ENCODE measurements around the gene RPL27A.

The RPL27A gene

DNA sequence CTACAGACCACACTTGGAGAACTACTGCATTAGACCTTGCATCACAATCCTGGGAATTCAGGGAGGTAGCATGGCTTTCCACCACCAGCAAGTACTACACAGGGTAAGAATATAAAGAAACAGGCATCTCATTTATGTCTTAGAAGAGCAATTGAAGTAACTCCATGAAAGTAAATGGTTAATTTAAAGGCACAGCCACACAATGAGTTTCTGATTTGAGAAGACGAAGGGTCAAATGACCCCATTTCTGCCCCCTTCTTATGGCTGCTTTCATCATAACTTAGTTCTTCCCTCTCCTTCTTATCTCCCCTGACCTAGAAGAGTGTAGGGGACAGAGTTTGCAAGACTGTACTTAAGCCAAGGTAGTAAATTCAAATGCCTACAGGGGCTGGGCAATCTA, 6.1 kb upstream of the RPL27A start:
- DNase-seq = no peak

DNA sequence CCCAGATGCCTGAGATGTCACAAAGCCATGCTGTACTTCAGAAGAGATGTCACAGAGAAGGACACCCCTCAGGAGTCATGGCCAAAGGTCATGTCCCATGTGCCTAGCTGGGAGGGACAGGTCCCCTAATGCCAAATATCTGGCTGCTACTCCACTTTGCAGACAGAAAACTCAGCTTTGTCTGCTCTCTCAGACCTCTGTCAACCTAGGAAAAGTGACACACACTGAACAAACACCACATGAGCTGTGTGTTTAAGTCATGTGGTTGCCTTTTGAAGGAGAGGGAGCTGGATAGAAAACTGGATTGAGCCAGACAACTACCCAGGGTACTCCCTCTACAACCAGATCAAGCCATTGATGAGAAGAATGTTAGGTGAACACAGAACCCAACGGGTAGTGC, 3.6 kb upstream of the RPL27A start:
- DNase-seq = no peak

DNA sequence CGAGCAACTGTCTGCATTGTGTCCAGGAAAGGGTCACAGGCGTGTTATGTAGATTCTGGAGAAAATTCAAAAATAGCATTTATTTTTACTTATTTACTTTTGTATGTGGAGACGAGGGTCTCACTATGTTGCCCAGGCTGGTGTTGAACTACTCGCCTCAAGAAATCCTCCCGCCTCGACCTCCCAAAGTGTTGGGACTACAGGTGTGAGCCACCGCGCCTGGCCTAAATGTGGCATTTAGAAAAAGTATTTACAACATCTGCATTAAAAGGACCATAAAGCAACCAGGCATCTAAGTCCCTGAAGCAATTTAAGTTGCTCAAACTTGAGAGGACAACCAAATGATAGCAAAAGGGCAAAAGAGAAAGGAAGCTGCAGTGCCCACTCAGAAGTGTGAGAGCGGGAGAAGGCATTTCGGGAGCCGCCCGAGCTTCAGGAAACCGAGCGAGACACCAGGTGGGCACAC, 722 bp upstream of the RPL27A start:
- no peak for DNase-seq

DNA sequence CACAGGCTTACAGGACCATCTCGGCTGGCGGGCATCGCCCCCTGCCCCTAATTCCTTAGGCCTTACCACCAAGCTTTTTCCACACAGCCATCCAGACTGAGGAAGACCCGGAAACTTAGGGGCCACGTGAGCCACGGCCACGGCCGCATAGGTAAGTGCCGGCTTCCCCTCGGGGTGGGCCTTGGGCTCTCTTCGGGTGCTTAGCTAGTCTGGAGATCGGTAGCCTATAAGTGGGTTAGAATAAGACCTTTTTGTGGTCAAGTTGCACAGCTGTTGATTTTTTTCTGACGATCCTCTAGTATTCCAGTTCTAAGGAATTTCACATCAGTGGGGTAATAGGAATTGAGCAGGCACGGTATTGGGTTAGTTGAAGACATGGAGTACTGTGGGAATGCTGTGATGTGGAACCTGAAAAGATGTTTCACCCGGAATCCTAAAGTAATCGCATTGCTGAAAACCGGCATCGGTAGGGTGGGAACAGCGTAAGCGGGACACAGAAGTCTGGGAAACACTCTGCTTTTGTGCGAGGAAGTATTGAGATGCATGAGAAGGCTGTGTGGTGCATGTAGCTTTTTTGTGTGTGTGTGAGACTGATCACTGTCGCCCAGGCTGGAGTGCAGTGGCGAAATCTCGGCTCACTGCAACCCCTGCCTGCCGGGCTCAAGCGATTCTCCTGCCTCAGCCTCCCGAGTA, 669 bp downstream of the RPL27A start:
- DNase-seq = no peak

DNA sequence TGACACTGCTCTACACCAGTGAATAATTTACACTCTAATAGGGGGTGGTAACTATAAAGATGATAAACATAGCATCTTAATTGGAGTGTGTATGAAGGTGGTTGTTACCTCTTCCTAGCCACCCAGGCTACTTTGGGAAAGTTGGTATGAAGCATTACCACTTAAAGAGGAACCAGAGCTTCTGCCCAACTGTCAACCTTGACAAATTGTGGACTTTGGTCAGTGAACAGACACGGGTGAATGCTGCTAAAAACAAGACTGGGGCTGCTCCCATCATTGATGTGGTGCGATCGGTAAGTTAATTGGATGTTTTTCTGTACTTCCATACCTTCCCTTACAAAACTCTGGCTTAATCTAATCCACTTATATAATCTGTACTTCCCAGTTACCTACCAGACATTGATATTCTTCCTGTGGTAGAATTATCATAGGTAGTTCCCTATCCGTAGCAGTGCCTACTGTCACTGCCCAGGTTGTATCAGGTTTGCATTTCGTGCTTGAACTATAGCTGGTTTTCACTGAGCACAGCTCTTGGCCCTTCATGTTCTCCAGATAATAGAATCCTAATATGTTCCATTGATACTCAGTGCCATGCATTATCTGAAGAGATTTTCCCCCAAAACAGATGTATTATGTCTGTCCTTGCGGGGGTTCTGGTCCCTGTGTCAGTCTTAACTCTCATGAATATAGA, 2.2 kb downstream of the RPL27A start:
- DNase-seq = no peak

DNA sequence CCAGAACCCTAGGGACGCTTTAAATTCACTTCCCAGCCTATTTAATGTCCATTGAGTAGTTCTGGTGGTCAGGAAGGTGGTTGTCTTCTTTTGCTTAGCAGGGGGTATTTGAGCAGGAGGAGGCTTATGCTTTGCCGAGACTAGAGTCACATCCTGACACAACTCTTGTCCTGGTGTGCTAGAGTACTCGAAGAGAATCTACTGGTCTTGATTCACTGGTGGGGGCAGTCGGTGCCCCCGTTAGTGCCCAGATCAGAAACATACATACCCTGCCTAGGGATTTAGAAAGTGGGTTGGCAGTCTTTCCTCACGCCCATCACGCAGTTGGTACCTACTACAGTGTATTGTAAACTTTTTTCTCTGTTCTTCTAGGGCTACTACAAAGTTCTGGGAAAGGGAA, 2.7 kb downstream of the RPL27A start:
- DNase-seq = no peak

DNA sequence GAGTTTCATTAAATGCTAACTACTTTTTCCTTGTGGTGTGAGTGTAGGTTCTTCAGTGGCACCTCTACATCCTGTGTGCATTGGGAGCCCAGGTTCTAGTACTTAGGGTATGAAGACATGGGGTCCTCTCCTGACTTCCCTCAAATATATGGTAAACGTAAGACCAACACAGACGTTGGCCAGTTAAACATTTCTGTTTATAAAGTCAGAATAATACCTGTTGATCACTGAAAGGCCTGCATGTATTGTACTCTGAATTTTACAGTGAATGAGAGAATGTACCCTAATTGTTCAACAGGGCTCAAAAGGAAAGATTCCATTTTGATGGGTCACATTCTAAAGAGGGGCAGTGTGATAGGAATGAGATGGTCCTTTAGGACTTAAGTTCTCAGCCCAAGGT, 3.2 kb downstream of the RPL27A start:
- DNase-seq = no peak

DNA sequence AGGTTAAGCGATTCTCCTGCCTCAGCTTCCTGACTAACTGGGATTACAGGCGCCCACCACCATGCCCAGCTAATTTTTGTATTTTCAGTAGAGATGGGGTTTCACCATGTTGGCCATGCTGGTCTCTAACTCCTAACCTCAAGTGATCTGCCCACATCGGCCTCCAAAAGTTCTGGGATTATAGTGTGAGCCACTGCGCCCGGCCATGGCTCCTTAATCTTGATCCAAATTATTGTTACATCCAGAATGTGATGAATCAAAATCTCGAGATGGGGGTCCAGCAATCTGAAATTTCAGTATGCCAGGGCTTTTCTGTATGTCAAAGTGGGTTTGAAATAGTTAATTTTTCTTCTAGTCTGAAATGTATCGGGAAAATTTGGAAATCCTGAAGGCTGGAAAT, 3.7 kb downstream of the RPL27A start:
- no peak for DNase-seq

DNA sequence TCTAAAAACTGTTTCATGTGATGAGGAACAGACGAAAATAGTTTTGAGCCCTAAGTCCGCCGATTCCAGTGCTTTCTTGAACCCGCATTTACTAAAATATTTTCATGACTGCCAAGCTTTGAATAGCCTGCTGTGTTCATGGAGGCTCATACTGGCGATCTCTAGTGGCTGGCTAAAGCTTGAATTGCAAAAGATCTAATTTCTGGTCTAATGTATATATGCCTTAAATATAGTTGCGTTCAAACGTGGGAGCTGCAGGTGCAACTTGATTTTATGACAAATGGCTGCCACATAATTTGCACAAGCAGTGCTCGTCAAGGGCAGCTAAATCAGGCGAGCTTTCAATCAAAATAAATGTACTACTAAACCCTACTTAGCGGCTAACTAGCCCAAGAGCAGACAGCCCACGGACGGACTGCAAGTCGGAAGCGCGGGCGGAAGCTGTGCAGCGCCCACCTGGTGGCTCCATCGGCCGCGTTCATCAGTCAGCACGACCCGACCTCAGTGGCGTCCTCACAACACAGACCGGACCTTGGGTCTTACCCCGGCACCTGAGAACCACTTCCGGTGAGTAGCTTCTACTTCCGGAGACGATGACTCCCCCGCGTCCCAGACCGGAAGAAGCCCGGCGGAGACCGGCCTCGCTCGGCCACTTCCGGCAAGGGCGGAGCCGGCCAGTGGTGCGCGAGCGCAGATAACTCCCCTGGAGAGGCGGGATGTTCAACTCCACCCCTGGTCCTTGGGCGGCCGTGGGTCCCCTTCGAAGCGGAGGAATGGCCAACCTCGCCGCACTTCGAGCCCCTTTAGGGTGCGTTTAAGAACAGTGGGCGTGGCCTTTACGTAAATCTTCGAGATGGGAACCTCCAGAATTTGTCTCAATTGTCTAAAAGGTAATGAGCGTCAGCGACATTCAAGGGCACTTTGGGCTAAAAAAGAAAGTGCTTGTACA, 6.1 kb downstream of the RPL27A start:
- DNase-seq = peak; percentile 39

DNA sequence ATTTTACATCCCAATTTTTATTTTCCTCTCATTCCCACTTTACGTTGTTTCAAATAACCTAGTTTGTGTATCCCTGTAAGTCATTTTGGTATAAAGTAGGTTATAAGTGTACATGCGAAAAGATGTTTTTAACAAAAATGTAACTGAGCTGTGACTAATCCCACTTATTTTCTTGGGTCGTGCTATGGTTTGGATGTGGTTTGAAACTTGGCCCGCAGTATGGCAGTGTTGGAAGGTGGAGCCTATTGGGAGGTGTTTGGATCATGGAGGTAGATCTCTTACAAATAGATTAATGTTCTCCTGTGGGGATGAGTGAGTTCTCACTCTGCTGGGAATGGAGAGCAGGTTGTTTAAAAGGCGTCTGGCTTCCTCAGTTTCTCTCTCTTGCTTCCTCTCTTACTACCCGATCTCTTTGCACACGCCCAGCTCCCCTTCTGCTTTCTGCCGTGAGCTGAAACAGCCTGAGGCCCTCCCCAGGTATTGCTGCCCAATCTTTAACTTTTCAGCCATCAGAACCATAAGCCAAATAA, 7.2 kb downstream of the RPL27A start:
- DNase-seq = no peak

DNA sequence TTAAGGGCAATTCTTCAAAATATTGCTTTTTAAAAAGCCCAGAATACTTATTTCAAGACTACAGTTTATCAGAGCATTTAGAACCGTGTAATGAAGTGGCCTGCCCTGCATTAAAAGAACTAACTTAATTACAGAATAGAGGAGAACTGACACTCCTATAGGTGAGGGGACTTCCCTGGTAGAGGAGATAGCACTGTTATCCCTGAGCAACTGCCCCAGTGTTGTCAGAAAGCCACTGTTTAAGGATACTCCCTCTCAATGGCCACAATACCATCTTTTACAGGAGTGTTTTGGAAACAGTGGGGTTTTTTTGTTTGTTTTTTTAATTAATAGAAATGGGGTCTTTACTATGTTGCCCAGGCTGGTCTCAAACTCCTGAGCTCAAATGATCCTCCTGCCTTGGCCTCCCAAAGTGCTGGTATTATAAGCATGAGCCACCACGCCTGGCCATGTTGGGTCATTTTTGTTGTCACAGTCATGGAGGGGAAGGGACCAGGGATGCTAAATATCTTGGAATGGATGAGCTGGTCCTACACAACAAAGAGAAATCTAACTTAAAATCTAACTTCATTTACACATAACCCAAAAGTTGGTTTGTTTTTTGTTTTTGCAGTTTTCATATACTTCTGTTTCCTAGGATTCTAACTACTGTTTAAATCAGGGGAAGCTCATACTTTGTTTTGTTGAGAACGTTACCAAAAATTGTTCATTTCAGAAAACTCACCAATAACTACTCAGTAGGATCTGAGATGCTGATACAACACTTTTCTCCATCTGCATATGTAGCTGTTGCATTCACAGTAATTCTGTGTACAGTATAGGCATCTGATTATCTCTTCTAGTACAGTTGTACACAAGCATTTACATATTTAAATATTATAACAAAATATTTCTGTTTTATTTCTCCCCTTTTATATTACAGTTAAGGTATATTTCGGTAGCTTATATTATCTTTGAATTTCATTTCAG, 8.1 kb downstream of the RPL27A start:
- DNase-seq = no peak

DNA sequence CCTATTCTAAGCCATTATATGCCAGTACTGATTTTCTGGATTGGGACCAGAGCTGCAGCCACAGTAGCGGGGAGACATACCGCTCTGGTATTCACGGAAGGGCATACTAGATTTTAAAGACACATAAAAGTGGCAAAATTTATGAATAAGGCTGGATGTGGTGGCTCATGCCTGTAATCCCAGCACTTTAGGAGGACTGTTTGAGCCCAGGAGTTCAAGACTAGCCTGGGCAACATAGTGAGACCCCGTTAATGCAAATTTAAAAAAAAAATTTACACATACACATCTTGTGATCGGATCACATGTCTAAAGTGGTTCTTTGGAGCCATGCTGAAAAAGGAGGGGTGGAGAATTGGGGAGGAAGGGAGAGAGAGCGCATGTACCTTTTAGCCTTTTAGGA, 9.0 kb downstream of the RPL27A start:
- no peak for DNase-seq

DNA sequence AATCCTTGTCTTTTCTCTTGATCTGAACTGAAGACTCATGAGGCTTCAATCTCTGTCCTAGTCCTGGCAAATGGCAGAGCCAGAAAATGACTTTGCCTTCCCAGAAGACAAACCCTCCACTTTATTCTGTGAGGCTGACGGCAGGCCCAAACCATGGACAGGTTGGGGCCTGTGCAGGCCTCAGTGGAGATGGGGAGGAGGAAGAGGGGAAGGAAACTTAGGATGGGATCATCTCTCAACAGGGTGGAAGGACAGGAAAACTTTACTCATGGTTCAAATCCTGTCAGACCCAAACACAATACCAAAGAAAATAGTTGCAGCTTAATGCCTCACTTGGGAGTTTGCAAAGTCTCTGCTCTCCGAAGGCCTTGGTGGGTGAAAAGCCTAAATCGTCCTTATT, 9.8 kb downstream of the RPL27A start:
- no peak for DNase-seq

DNA sequence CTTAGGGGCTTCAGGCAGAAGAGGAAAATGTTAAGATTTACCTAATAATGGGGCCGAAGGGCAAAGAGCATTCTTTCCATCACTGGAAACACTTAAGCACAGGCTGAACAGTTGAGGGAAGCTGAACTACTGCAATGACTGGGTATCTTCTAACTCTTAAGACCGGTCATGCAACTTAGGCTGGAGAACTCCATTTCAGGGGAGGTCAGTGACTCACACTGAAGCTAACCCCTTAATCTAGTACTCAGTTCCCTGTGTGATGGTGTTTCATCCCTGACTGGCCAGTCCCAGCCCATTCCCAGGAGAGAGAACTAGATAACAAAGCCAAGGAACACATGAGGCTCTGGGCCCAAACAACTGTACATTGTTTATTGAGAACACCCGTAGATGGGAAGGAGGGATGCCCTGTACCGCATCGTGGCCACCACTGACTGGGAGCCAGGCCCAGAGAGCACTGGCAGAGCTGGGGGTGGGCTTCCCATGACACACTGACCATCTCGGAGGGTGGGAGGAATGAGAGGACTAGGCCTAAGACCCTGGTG, 10.5 kb downstream of the RPL27A start:
- DNase-seq = no peak

DNA sequence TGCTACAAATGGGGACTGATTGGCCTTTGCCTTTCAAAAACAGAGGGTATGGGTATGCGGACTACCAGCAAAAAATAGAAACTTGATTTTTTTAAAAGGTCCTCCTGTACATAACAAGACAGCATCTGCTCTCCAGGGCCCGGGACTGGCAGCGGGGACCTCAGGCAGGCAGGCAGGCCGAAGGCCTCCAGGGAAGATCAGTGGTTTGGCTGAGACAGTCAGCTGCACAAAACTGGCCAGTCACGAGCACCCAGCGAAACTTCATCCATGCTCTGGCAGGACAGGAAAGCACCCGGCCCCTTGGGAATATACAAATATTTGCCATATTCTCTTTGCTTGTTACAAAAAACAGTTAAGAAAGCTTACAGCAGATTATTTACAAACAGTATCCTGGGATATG, 11.0 kb downstream of the RPL27A start:
- DNase-seq = no peak

DNA sequence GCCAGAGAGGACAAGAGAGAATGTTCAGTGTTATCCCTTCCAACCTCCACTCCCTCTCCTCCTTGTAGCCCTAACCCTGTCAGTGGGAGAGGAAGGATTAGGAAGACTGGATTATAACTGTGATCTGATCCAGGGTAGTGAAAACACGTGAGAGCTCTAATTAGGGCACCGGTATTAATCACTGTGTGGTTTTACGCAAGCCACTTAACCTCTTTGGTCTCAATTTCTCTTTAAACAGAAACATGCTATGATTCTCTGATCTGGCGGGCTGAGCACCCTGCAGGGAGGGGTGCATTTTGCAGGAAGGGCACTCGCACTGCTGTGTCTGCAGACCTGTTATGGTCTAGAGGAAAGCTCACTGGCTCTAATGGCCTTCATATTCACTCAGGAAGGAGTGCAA, 11.5 kb downstream of the RPL27A start:
- DNase-seq = no peak

DNA sequence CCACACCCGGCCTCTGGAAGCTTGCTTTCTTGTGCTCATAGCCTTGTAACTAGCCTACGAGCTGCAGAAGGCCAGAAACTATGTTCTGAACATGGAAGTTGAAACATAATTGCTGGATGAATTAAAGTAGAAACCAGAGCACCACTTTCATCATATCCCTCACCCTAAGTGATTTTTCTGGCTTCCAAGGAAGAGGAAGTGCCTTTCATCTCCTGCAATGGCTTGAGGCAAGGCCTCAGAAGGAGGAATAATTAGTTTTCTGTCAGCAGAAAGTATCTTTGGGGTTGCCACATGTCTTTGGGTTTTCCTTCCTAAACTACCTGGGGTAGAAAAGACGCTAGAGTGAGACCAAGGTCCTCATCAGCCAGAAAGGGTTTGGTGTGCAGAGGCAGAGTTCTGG, 14.5 kb downstream of the RPL27A start:
- DNase-seq = no peak

DNA sequence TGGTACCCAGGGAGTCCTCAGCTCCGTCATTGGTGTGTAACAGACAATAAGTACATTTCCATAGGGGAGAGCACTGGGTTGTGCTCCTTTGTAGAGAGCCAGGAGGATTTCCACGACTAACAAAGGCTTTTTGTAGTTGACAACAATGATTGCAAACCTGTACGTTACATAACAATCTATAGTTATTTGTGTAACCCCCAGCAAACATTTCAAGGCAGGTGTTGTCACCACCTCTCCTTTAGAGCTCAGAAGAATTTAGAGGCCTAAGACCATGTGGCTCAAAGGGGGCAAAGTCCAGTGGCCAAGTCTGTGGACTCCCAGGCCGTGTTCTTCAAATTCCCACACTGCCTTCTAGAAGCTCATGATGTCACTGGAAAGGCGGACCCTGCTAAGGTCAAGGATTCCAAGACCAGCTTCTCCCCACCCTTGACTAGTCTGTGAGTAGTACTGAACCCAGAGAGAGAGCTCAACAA, 15.8 kb downstream of the RPL27A start:
- no peak for DNase-seq

DNA sequence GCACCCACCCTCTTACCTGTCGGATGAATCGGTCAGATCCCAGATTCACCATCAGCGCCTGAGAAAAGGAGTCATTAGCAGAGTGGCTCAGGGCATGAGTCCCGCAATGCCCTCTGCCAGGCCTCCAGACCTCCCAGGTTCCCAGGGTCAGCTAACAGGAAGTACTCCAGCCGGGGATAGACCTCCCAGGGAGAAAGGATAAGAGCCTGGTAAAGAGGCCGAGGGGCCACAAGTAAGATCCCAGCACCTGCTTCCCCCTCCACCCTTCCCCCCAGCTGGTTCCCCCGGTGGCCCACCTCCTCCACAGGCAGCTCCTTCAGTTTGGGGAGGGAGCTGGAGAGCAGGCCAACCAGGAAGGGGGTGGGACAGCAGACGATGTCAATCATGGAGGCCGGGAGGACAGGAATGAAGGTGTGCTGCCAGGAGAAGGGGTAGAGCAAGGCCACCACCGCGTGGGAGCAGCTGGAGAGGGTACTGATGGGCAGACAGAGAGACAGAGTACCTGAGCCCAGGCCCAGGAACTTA, 16.4 kb downstream of the RPL27A start:
- DNase-seq = no peak

DNA sequence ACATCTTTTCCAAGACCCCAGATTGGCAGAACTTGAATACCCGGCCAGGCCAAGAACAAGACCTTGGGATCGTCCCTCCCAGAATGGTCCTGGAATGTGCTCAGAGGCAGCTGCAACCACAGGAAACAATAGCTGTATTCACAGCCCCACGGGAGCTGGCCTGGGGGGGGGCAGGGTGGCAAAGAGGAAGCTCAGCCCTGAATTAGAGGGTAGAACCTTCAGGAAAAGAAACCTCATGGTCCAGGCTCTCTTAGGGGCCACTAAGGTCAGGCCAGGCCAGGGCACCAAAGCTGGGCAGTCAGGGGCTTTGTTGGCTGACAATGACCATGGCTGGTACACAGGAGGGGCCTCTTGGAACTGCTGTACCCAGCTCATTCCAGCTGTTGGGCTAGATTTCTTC, 17.3 kb downstream of the RPL27A start:
- DNase-seq = no peak

DNA sequence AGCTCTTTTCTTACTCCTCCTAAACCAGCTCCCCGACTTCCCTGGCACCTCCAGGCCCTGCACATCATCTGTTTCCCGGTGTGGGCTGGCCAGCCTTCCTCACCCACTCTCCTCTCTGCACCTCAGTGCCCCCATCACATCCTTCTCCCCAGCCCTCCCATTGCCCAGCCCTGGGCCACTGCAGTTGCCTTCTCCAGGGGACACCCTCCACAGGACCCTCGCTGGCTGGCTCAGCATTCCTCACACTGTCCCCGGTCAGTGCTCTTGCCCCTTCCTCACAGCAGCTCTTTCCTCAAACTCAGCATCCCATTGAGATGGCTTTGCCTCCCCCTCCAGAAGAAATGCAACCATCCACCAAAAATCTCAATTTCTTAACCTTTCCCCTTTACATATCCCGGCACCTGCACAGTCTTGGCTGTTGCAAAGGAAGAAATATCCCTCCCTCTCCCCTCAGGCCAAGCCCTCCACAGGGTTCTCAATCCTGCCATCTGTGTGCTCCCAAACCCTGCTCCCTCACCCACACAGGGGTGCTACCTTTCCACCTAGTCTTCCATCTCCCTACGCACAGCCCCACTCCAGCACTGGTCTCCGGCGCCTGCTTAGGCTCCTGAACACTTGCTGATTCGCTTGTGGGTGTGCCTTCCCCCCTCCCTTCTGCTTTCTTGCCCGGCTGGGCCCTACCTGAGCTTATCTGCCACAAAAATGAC, 19.5 kb downstream of the RPL27A start:
- DNase-seq = no peak

All from cortex of kidney (tissue), 1 donor.